K562 (cell line): ENCODE results near the gene PANX1. TPM values are rescaled to one million over a fixed set of nuclear protein-coding genes. Genes with fewer than 3 reads are reported as not detected.

Source experiments
- CBFA2T2 ChIP-seq: fragments of 450-650 bp; conservative IDR thresholded peaks from 2 replicates; pipeline ENCODE4 v1.6.1; 2017; ENCODE audit warnings: mild to moderate bottlenecking
- CREB1 ChIP-seq, 2 experiments: sonication (generic) in 1 of 2; formaldehyde crosslinking in 1 of 2; IDR thresholded peaks; 2 replicates each; pipeline versions ENCODE4 v1.6.1 to v1.8.0; 2012 to 2022; ENCODE audit warnings: inconsistent platforms in 1 of 2, mild to moderate bottlenecking in 1 of 2, missing genetic modification reagents in 1 of 2, moderate library complexity in 1 of 2
- E2F1 ChIP-seq: sonication (generic); formaldehyde crosslinking; IDR thresholded peaks from 2 replicates; pipeline ENCODE4 v1.8.1; 2023; ENCODE audit warnings: mild to moderate bottlenecking, missing genetic modification reagents, moderate library complexity
- E2F5 ChIP-seq: sonication (generic); formaldehyde crosslinking; IDR thresholded peaks from 2 replicates; pipeline ENCODE4 v1.8.0; 2022; ENCODE audit warnings: mild to moderate bottlenecking, missing genetic modification reagents
- ETV5 ChIP-seq: sonication (generic); formaldehyde crosslinking; IDR thresholded peaks from 2 replicates; pipeline ENCODE4 v1.4.0; 2020; ENCODE audit warnings: low read depth, mild to moderate bottlenecking, missing genetic modification reagents
- GTF2F1 ChIP-seq: IDR thresholded peaks from 2 replicates; pipeline ENCODE4 v1.6.1; 2011; ENCODE audit warnings: low read depth, low read length, improper control_type of control experiment
- KLF13 ChIP-seq: fragments of 450-650 bp; IDR thresholded peaks from 2 replicates; pipeline ENCODE4 v1.6.1; 2016; ENCODE audit warnings: missing genetic modification characterization, low read depth, mild to moderate bottlenecking, missing compliant biosample characterization, moderate library complexity, borderline replicate concordance
- MBD2 ChIP-seq: sonication (generic); IDR thresholded peaks from 2 replicates; pipeline ENCODE4 v1.6.1; 2016; ENCODE audit warnings: low read depth, borderline replicate concordance
- MIER1 ChIP-seq: fragments of 450-650 bp; IDR thresholded peaks from 2 replicates; pipeline ENCODE4 v1.6.1; 2016; ENCODE audit warnings: antibody characterized with exemption, mild to moderate bottlenecking, low read depth
- MTF1 ChIP-seq: fragments of 250-450 bp; sonication (Bioruptor Pico); IDR thresholded peaks from 2 replicates; pipeline ENCODE4 v1.9.0; 2021; ENCODE audit warnings: moderate library complexity, mild to moderate bottlenecking, inconsistent platforms, borderline replicate concordance
- NBN ChIP-seq: fragments of 450-650 bp; IDR thresholded peaks from 2 replicates; pipeline ENCODE4 v1.6.1; 2016; ENCODE audit warnings: low read depth, mild to moderate bottlenecking
- NRF1 ChIP-seq, 2 experiments: fragments of 450-650 bp; IDR thresholded peaks in 1 of 2; conservative IDR thresholded peaks in 1 of 2; 2 replicates each; pipeline ENCODE4 v1.6.1; 2014; ENCODE audit warnings: mild to moderate bottlenecking in 2 of 2
- PCBP2 ChIP-seq: fragments of 200-400 bp; formaldehyde crosslinking; IDR thresholded peaks from 2 replicates; pipeline ENCODE4 v1.6.1; 2018; ENCODE audit warnings: low read length, low read depth, mild to moderate bottlenecking, moderate library complexity; ENCODE audit not compliant: poor library complexity, severe bottlenecking
- POLR2B ChIP-seq: fragments of 450-650 bp; IDR thresholded peaks from 2 replicates; pipeline ENCODE4 v1.6.1; 2018; ENCODE audit warnings: low read depth; ENCODE audit not compliant: partially characterized antibody
- PRMT5 ChIP-seq: sonication (generic); formaldehyde crosslinking; IDR thresholded peaks from 2 replicates; pipeline ENCODE4 v1.5.0; 2020; ENCODE audit warnings: missing genetic modification reagents
- RBFOX2 ChIP-seq: fragments of 200-400 bp; formaldehyde crosslinking; IDR thresholded peaks from 2 replicates; pipeline ENCODE4 v1.6.1; 2017; ENCODE audit warnings: low read depth, mild to moderate bottlenecking, low read length, moderate library complexity
- RBM39 ChIP-seq: fragments of 200-400 bp; formaldehyde crosslinking; optimal IDR thresholded peaks from 2 replicates; pipeline ENCODE3; 2018; ENCODE audit warnings: low read depth, low read length
- RERE ChIP-seq: sonication (generic); formaldehyde crosslinking; IDR thresholded peaks from 2 replicates; pipeline ENCODE4 v1.8.0; 2023; ENCODE audit warnings: missing genetic modification reagents, mild to moderate bottlenecking, borderline replicate concordance
- TAF1 ChIP-seq: IDR thresholded peaks from 2 replicates; pipeline ENCODE4 v1.6.1; 2011; ENCODE audit warnings: mild to moderate bottlenecking, low read length, moderate library complexity; ENCODE audit not compliant: insufficient read depth, control insufficient read depth, severe bottlenecking; ENCODE audit errors: extremely low read depth
- ZNF184 ChIP-seq: sonication (generic); formaldehyde crosslinking; IDR thresholded peaks from 2 replicates; pipeline ENCODE4 v1.5.0; 2020; ENCODE audit warnings: missing genetic modification reagents
- polyA plus RNA-seq, 8 experiments: library from polyadenylated mRNA; depleted of rRNA in 4 of 8; stranded (reverse) in 5 of 8; unstranded in 3 of 8; fragments of >200 nt; fragmentation: Nextera tagmentation in 2 of 8; fragmentation: Illumina TruSeq in 1 of 8; extraction: Ambion mirVana in 2 of 8; extraction: Trizol in 1 of 8; gene quantifications; 2 replicates each; pipeline versions ENCODE4 v1.2.1 to v1.2.3, GENCODE V29; 2011 to 2014; ENCODE audit warnings: inconsistent platforms in 1 of 8, missing spikeins in 1 of 8
- total RNA-seq, 7 experiments: library from RNA; depleted of rRNA in 6 of 7; stranded (reverse); fragments of >200 nt in 6 of 7; fragmentation: Illumina TruSeq in 2 of 7; extraction: Trizol in 2 of 7; gene quantifications; 2 replicates each; pipeline versions ENCODE4 v1.2.1 to v1.2.3, GENCODE V29; 2011 to 2021; ENCODE audit warnings: low replicate concordance in 1 of 7

PANX1 gene
- total and polyA plus RNA-seq, 9 of the 15 experiments (the other 6 are each of a cell fraction or from before 2014, with no cell fraction given): 1.9 to 14.8 (median 10.1) TPM

- TF ChIP-seq NBN (peak; percentile 22; the same call in 1 of the 2 replicates), E2F1 (CRISPR knock-in tag) (peak; percentile 37; the same call in 1 of the 2 replicates), CREB1 (IDR thresholded peaks at IDR 0.05) (peak; percentile 40; the same call in 1 of the 2 replicates), CREB1 (CRISPR knock-in tag; IDR thresholded peaks at IDR 0.05) (peak; percentile 75), RBFOX2 (peak; percentile 94), KLF13 (tag) (peak; percentile 87; the same call in 1 of the 2 replicates), PCBP2 (no peak), GTF2F1 (no peak), MTF1 (CRISPR knock-in tag) (no peak), POLR2B (no peak), PRMT5 (no peak), ETV5 (CRISPR knock-in tag) (peak; percentile 76), CBFA2T2 (0 out of 2 replicates have a peak, but pooled peaks have one; percentile 4), TAF1 (peak; percentile 55), MIER1 (no peak), E2F5 (no peak), RERE (no peak), RBM39 (no peak), MBD2 (no peak), NRF1 (conservative IDR thresholded peaks at IDR 0.05 in 1 of 2, IDR thresholded peaks at IDR 0.05 in 1 of 2) (peak; percentile 81 to 84), ZNF184 (CRISPR knock-in tag) (no peak)
Observed at GRCh38 chr11:94128746-94129511, at the start of gene PANX1 (continued).
